ENCODE measurements around the gene USP38.

Gene USP38

DNA sequence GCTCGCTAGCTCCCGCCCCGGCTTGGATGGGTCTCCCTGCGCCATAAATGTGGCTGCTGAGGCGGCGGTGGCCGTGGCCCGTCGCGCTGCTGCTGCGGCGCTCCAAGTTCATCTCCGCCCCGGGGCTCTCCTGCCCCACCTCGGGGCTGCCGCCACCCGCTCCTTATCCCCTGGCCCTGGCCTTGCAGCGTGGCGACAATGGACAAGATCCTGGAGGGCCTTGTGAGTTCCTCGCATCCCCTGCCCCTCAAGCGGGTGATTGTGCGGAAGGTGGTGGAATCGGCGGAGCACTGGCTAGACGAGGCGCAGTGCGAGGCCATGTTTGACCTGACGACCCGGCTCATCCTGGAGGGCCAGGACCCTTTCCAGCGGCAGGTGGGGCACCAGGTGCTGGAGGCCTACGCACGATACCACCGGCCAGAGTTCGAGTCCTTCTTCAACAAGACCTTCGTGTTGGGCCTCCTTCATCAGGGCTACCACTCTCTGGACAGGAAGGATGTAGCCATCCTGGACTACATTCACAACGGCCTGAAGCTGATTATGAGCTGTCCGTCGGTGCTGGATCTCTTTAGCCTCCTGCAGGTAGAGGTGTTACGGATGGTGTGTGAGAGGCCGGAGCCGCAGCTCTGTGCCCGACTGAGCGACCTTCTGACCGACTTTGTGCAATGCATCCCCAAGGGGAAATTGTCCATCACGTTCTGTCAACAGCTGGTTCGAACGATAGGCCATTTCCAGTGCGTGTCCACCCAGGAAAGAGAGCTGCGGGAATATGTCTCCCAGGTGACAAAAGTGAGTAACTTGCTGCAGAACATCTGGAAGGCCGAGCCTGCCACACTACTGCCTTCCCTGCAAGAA is 763 bp downstream of the USP38 start:
- Histone ChIP-seq H3K9me3 (ENCODE audit: control insufficient read depth, insufficient read depth, low read length) (no peaks in the 10 kb centered on the region), H3K4me1 (ENCODE audit: control insufficient read depth, insufficient read depth, low read length) (peaks cover 13% of the 10 kb centered on the region; the same call in 1 of the 2 replicates), H3K27ac (ENCODE audit: low read depth, low read length) (peak overlapping the region; percentile 86), H3K36me3 (ENCODE audit: control insufficient read depth, insufficient read depth, low read length) (peaks cover 27% of the 10 kb centered on the region), H3K9ac (ENCODE audit: low read depth, low read length) (peak overlapping the region; percentile 63), H3K27me3 (ENCODE audit: control insufficient read depth, insufficient read depth, low read length) (no peaks in the 10 kb centered on the region), H3K4me3 (ENCODE audit: low read depth, low read length) (peak overlapping the region; percentile 92)

DNA sequence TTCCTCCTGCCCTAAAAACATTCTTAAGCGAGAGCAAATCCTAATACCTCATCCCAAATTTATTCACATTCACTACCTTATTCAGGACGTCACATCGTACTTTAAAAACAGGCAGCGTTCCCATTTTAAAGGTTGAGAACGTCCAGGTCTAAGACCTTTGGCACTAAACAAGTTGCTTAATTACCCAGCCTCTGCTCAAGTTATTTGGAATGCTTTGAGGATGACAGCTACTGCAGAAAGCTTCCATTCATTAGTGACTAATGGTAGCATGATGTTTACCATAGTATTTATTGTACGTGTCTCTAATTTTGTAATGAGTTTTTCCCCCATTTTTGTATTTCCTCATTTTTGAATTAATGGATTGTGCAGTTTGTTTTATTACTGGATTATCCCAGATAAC is 1.5 kb downstream of the USP38 start:
- Histone ChIP-seq H3K4me3 (ENCODE audit: low read depth, low read length) (peak overlapping the region; percentile 92), H3K36me3 (ENCODE audit: control insufficient read depth, insufficient read depth, low read length) (peaks cover 35% of the 10 kb centered on the region), H3K9ac (ENCODE audit: low read depth, low read length) (peak overlapping the region; percentile 63; the same call in 1 of the 2 replicates), H3K9me3 (ENCODE audit: control insufficient read depth, insufficient read depth, low read length) (no peaks in the 10 kb centered on the region), H3K4me1 (ENCODE audit: control insufficient read depth, insufficient read depth, low read length) (peaks cover 13% of the 10 kb centered on the region; the same call in 1 of the 2 replicates), H3K27ac (ENCODE audit: low read depth, low read length) (no peak overlapping the region), H3K27me3 (ENCODE audit: control insufficient read depth, insufficient read depth, low read length) (no peaks in the 10 kb centered on the region)

DNA sequence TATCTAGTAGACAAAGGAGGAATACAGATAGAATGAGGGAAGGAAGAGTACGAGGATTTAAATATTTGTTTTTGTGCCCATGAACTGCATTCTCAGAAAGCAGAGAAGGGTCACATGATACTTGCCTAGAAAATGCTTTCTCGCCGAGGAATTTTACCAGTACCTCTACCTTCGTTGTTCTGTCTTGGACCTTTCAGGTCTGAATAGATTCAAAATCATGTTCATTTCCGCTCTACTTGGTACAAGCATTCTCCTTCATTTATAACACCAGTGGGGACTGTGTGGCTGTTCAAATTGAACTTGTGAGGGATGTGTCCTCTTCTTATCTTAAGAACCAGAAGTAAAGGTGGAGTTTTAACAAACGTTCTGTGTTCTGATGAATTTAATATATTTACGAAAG is 1.9 kb downstream of the USP38 start:
- no peaks in the 10 kb centered on the region for H3K27me3 ChIP-seq (ENCODE audit: control insufficient read depth, insufficient read depth, low read length)
- H3K27ac ChIP-seq (ENCODE audit: low read depth, low read length), result no peak overlapping the region
- H3K4me1 ChIP-seq (ENCODE audit: control insufficient read depth, insufficient read depth, low read length), result peaks cover 13% of the 10 kb centered on the region; the same call in 1 of the 2 replicates
- no peak overlapping the region for H3K9ac ChIP-seq (ENCODE audit: low read depth, low read length)
- H3K9me3 ChIP-seq (ENCODE audit: control insufficient read depth, insufficient read depth, low read length), result no peaks in the 10 kb centered on the region
- H3K36me3 ChIP-seq (ENCODE audit: control insufficient read depth, insufficient read depth, low read length), result peaks cover 39% of the 10 kb centered on the region
- peak overlapping the region; percentile 92 for H3K4me3 ChIP-seq (ENCODE audit: low read depth, low read length)

DNA sequence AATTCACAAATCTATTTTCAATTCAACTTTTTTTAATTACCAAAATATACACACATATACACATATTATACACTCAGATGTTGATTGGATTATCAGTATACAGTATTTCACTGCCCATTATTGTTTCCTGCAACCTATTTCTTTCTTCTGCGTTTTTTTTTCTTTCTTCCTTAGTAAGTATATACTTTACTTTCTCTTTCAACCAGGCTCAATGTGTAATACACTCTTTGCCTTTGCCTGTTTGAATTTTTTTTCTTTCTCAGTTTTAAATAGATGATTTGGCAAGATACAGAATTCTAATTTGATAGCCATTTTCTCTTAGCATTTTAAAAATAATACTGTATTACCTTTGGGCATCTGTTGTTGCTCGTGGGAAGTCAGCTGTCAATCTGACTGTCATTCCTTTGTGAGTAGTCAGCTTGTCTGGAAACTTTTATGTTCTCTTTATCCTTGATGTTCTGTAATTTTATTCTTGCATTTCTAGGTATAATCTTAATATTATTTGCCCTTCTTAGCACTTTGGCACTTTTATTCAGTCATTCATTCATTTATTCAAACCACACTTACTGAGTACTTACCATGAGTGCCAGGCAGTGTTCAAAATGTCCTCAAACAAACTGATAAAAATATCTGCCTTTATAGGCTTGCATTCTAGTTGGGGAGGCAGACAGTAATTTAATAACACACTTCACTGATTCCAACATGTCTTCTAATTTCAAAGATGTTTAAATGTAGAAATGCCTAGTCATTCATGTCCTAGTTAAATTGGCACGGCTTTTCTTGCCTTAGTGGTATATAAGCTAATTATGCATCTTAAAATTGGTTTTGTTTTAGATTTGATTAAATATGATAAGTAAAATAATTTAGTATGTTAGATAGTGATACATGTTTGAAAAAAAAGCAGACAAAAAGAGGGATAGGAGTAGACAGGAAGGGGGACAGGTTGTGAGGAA is 3.7 kb downstream of the USP38 start:
- peaks cover 56% of the 10 kb centered on the region for H3K36me3 ChIP-seq (ENCODE audit: control insufficient read depth, insufficient read depth, low read length)
- no peak overlapping the region for H3K27ac ChIP-seq (ENCODE audit: low read depth, low read length)

DNA sequence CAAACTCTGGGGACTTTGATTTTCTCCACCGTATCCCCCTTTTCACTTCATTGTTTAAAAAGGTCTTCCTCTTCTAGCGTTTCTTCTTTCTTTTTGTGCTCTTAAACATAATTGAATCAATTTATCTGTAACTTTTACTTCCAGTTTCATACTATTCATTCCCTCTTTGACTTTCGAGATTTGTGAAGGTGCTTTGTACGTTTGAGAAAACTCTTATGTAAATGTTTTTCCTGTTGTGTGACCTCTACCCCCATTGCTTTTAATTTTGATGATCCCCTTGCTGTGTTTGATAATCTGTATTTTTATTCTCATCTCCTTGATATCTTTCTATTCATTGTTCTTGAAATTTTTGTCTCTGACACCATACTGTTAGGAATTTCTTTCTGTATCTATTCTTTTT is 4.8 kb downstream of the USP38 start:
- H3K4me1 ChIP-seq (ENCODE audit: control insufficient read depth, insufficient read depth, low read length), result peaks cover 8% of the 10 kb centered on the region; the same call in 1 of the 2 replicates
- no peak overlapping the region for H3K27ac ChIP-seq (ENCODE audit: low read depth, low read length)
- H3K36me3 ChIP-seq (ENCODE audit: control insufficient read depth, insufficient read depth, low read length), result peaks cover 63% of the 10 kb centered on the region
- no peak overlapping the region for H3K9ac ChIP-seq (ENCODE audit: low read depth, low read length)
- no peak overlapping the region for H3K4me3 ChIP-seq (ENCODE audit: low read depth, low read length)
- H3K9me3 ChIP-seq (ENCODE audit: control insufficient read depth, insufficient read depth, low read length), result no peaks in the 10 kb centered on the region
- no peaks in the 10 kb centered on the region for H3K27me3 ChIP-seq (ENCODE audit: control insufficient read depth, insufficient read depth, low read length)

More for the DNA sequence above, 3.7 kb downstream of the USP38 start:
- Histone ChIP-seq H3K4me1 (ENCODE audit: control insufficient read depth, insufficient read depth, low read length) (peaks cover 13% of the 10 kb centered on the region; the same call in 1 of the 2 replicates), H3K9me3 (ENCODE audit: control insufficient read depth, insufficient read depth, low read length) (no peaks in the 10 kb centered on the region), H3K9ac (ENCODE audit: low read depth, low read length) (no peak overlapping the region), H3K4me3 (ENCODE audit: low read depth, low read length) (peak overlapping the region; percentile 92), H3K27me3 (ENCODE audit: control insufficient read depth, insufficient read depth, low read length) (no peaks in the 10 kb centered on the region)

DNA sequence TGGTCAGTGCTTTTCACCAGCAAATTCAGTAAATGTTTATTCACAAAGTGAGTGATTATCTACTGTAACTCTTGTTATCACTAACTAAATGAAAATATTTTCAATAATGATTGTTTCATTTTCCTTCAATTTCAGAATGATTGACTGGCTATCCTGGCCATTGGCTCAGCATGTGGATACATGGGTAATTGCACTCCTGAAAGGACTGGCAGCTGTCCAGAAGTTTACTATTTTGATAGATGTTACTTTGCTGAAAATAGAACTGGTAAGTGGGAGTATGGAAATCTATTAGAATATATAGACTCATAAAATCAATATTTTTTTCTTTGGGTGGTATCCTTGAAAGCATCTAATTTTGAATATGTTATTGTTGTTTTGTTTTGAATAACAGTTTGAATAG is 10.9 kb downstream of the USP38 start:
- no peak overlapping the region for H3K27ac ChIP-seq (ENCODE audit: low read depth, low read length)
- H3K4me3 ChIP-seq (ENCODE audit: low read depth, low read length), result no peak overlapping the region
- no peaks in the 10 kb centered on the region for H3K9me3 ChIP-seq (ENCODE audit: control insufficient read depth, insufficient read depth, low read length)
- no peaks in the 10 kb centered on the region for H3K27me3 ChIP-seq (ENCODE audit: control insufficient read depth, insufficient read depth, low read length)
- no peaks in the 10 kb centered on the region for H3K4me1 ChIP-seq (ENCODE audit: control insufficient read depth, insufficient read depth, low read length)
- H3K36me3 ChIP-seq (ENCODE audit: control insufficient read depth, insufficient read depth, low read length), result peaks cover 90% of the 10 kb centered on the region
- no peak overlapping the region for H3K9ac ChIP-seq (ENCODE audit: low read depth, low read length)

DNA sequence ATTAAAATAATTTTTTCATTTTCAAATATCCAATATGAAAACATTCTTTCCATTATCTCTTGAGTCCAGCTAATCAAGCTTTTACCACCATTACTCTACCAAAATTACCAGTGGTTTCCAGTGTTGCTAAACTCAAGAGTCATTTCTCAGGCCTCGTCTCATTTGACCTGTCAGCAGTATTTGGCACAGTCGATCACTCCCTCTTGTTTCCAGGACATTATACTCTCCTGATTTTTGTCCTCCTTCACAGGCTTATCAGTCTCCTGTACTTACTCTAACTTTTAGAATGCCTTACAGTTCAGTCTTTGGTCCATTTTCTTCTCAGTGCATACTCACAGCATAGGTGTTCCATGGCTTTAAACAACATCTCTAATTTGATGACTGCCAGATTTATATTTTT is 11.6 kb downstream of the USP38 start:
- H3K36me3 ChIP-seq (ENCODE audit: control insufficient read depth, insufficient read depth, low read length), result peaks cover 89% of the 10 kb centered on the region
- H3K9me3 ChIP-seq (ENCODE audit: control insufficient read depth, insufficient read depth, low read length), result no peaks in the 10 kb centered on the region
- no peak overlapping the region for H3K9ac ChIP-seq (ENCODE audit: low read depth, low read length)
- H3K4me1 ChIP-seq (ENCODE audit: control insufficient read depth, insufficient read depth, low read length), result no peaks in the 10 kb centered on the region
- no peak overlapping the region for H3K4me3 ChIP-seq (ENCODE audit: low read depth, low read length)
- no peak overlapping the region for H3K27ac ChIP-seq (ENCODE audit: low read depth, low read length)
- H3K27me3 ChIP-seq (ENCODE audit: control insufficient read depth, insufficient read depth, low read length), result no peaks in the 10 kb centered on the region

DNA sequence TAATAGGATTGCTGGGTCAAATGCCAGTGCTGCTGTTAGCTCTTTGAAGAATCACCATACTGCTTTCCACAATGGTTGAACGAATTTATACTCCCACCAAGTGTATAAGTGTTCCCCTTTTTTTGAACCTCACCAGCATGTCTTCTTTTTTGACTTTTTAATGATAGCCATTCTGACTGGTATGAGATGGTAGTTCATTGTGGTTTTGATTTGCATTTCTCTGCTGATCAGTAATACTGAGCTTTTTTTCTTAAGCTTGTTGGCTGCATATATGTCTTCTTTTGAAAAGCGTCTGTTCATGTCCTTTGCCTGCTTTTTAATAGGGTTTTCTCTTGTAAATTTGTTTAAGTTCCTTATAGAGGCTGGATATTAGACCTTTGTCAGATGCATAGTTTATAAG is 14.8 kb downstream of the USP38 start:
- no peak overlapping the region for H3K4me3 ChIP-seq (ENCODE audit: low read depth, low read length)
- H3K4me1 ChIP-seq (ENCODE audit: control insufficient read depth, insufficient read depth, low read length), result no peaks in the 10 kb centered on the region
- no peak overlapping the region for H3K27ac ChIP-seq (ENCODE audit: low read depth, low read length)
- no peaks in the 10 kb centered on the region for H3K9me3 ChIP-seq (ENCODE audit: control insufficient read depth, insufficient read depth, low read length)
- H3K27me3 ChIP-seq (ENCODE audit: control insufficient read depth, insufficient read depth, low read length), result no peaks in the 10 kb centered on the region
- H3K36me3 ChIP-seq (ENCODE audit: control insufficient read depth, insufficient read depth, low read length), result peaks cover 79% of the 10 kb centered on the region
- no peak overlapping the region for H3K9ac ChIP-seq (ENCODE audit: low read depth, low read length)

DNA sequence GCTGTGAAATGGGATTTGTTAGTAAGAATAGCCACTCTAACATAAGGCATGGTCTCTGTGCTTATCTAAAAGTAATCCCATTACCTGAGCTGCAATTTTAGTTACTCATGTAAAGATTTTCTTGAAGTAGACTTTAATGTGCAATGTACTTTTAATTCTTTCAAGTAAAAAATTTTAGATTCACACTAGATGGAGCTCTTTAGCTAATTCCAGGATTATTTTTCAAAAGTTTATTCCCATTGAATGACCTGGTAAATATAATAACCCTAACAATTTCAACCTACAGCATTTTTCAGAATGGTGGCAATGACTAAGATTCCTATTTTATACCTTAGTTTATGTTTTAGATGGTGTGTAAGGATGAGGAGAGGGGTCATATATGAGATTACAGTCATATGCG is 18.1 kb downstream of the USP38 start:
- no peaks in the 10 kb centered on the region for H3K9me3 ChIP-seq (ENCODE audit: control insufficient read depth, insufficient read depth, low read length)
- no peak overlapping the region for H3K27ac ChIP-seq (ENCODE audit: low read depth, low read length)
- H3K27me3 ChIP-seq (ENCODE audit: control insufficient read depth, insufficient read depth, low read length), result no peaks in the 10 kb centered on the region
- H3K36me3 ChIP-seq (ENCODE audit: control insufficient read depth, insufficient read depth, low read length), result peaks cover 72% of the 10 kb centered on the region
- H3K4me1 ChIP-seq (ENCODE audit: control insufficient read depth, insufficient read depth, low read length), result no peaks in the 10 kb centered on the region
- no peak overlapping the region for H3K9ac ChIP-seq (ENCODE audit: low read depth, low read length)
- H3K4me3 ChIP-seq (ENCODE audit: low read depth, low read length), result no peak overlapping the region

DNA sequence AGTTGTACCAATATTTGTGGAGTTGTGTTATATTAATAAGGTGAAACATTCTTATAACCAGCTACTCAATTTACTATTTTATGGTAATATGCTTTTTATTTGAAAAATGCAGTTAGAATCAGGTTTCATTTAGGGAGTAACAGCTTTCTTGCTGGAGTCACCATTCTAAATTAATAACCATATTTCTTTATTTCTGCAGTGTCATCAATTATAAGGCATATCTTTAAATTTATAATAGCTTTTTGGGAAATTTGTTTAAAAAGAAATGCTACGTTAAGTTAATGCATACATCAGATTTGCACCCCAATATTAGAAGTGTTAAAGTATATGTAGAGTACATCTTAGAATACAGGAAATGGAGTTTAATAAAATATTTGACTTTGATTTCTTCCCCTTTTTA is 18.9 kb downstream of the USP38 start:
- Histone ChIP-seq H3K9me3 (ENCODE audit: control insufficient read depth, insufficient read depth, low read length) (no peaks in the 10 kb centered on the region), H3K9ac (ENCODE audit: low read depth, low read length) (no peak overlapping the region), H3K27ac (ENCODE audit: low read depth, low read length) (no peak overlapping the region), H3K4me3 (ENCODE audit: low read depth, low read length) (no peak overlapping the region), H3K4me1 (ENCODE audit: control insufficient read depth, insufficient read depth, low read length) (no peaks in the 10 kb centered on the region), H3K27me3 (ENCODE audit: control insufficient read depth, insufficient read depth, low read length) (no peaks in the 10 kb centered on the region), H3K36me3 (ENCODE audit: control insufficient read depth, insufficient read depth, low read length) (peaks cover 65% of the 10 kb centered on the region)

DNA sequence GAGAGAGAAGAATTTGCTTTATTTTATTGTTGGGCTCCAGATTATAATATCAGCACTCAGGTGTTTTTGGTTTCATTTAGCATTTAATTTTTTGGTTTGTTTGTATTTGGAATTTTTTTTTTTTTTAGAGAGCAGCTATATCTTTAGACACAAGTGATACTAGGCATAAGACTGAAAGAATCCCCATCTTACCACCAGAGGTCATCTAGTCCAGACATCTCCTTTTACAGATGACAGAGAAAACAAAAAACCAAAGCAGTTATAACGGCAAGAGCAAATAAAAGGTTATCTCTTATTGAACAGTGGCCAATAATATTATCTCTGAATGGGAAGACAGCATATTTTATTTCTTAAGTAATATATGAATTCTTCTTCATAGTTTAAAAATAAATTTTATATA is 22.8 kb downstream of the USP38 start:
- no peak overlapping the region for H3K9ac ChIP-seq (ENCODE audit: low read depth, low read length)
- no peak overlapping the region for H3K27ac ChIP-seq (ENCODE audit: low read depth, low read length)
- H3K27me3 ChIP-seq (ENCODE audit: control insufficient read depth, insufficient read depth, low read length), result no peaks in the 10 kb centered on the region
- H3K4me3 ChIP-seq (ENCODE audit: low read depth, low read length), result no peak overlapping the region
- peaks cover 62% of the 10 kb centered on the region for H3K36me3 ChIP-seq (ENCODE audit: control insufficient read depth, insufficient read depth, low read length)
- no peaks in the 10 kb centered on the region for H3K9me3 ChIP-seq (ENCODE audit: control insufficient read depth, insufficient read depth, low read length)
- H3K4me1 ChIP-seq (ENCODE audit: control insufficient read depth, insufficient read depth, low read length), result no peaks in the 10 kb centered on the region

Data from HUES48 (cell line).